GM18499 (cell line): Measurements from ENCODE around the gene ANKRD63.

Experiments
- ATAC-seq: cut with Tn5 transposase; IDR thresholded peaks from one replicate; pipeline ENCODE4 v1.9.1; 2021; ENCODE audit warnings: moderate number of reproducible peaks; ENCODE audit not compliant: insufficient read depth, unreplicated experiment

Gene ANKRD63

DNA sequence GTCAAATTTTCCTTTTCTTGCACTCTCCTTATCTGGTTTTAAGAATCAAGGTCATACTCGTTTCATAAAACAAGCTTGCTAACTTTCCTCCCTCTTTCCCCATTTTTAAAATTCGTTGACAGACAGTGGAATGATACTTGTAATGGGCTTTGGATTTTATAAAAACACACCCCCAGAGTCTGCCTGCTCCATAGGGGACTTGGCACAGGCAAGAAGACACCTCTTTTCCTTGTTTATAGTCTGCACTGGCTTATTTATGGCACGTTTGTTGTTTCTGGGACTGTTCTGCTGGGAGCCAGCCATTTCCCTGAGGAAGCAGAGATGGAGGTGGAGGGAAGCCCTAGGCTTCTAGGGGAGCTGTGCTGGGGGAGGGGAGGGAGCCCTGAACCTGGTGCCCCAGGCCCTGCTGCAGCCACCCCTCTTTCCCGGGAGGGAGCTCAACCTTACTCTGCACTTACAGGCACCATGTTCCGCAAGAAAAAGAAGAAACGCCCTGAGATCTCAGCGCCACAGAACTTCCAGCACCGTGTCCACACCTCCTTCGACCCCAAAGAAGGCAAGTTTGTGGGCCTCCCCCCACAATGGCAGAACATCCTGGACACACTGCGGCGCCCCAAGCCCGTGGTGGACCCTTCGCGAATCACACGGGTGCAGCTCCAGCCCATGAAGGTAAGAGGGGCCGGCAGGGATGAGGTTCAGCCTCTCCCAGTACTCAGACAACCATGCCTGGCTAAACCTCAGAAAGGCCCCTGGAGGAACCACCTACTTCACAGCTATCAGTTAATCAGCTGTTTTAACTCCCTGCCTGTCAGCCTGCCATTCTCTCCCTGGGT is 18.3 kb downstream of the ANKRD63 start:
- no peak for ATAC-seq

DNA sequence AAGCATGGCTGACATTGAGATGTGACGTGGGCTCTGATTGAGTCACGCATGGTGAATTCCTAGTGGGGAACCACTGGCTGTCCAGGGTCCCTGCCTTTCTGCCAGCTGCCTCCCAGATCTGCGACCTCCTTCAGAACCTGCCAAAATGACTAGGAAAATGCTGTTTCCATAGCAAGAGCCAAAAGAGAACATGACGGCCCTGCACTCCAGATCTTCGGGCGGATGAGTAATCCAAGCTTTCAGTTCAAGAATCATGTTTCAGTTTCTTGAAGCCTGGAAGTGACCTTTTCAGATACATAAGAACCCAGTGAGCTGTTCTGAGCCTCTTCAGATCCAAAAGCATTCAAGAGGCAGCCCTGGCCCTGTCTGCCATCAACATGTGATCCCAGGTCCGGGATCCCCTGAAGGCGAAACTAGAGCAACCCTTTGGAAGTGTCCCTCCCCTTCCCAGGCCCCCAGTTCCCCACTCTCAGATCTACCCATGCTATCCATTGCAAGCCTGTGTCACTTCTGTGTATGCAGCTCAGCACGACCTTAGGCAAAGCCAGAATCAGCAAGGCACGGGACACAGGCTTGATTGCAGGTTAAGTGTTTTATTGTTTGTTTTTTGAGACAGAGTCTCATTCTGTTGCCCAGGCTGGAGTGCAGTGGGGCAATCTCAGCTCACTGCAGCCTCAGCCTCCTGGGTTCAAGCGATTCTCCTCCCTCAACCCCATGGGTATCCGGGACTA is 19.7 kb downstream of the ANKRD63 start:
- ATAC-seq = no peak

DNA sequence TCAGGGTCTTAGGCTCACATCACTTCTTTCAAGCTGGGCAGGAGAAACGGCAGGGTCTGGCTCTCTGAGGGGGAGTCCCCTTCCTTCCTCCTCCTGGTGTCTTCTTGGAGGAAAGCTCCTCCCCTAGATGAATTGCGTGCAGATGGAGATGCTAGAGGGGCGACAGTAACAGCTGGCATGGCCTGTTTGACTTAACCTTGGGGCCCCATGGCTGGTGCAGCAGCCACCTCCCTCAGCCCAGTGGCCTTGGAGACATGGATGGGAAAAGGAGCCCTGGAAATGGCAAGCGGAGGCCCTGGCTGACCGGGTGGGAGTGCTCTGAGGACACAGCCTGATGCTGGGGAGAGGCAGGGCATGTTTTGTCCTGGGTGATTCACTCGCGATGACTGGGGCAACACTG is 23.8 kb downstream of the ANKRD63 start:
- ATAC-seq = no peak

DNA sequence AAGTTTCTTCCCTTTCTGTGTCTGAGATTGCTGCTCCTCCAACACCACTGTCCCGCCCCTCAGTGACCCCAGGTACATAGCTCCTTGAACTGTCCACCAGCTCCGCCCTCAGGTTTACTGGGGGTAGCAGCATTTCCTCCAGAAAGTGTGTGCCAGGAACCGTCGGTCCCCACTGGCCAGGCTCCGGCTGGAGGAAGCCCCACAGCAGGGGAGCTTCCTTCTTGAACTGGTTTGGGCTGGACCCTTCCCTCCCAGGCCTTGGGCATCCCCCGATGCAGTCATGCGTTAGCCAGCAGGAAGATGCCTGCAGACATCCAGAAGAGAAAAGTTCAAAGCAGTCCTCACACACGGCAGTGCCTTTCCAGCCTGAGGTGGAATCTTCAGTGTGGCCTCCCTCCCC is 24.3 kb downstream of the ANKRD63 start:
- ATAC-seq = no peak

- ATAC-seq = no peak
Observed at GRCh38 chr15:40257656-40258450, 25.0 kb downstream of the ANKRD63 start.

DNA sequence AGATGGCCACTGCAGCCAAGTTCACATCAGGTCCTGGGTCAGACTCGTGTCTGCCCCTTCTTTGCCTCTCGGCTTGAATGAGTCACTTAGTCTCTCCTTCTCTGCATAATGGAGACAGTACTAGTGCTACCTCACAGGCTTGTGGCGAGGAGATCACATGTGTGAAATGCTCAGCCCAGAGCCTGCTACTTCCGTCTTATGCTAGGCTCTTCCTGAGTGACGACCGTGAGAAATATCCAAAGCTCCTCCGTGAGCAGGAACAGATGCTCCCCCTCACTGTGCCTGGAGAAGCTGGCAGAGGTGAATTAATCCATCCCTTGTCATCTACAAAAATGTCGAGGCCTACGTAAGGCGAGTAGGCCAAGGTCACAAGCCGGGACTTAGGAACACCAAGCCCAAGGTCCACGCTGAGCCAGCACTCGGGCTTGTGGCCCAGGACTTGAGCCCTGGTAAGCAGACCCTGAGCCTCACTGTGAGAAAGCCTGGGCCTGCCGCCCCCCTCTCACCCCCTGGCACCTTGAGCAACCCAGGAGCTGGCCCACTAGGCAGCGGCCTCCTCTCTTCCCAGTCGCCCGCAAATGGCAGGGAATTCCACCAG is 26.1 kb downstream of the ANKRD63 start:
- no peak for ATAC-seq

DNA sequence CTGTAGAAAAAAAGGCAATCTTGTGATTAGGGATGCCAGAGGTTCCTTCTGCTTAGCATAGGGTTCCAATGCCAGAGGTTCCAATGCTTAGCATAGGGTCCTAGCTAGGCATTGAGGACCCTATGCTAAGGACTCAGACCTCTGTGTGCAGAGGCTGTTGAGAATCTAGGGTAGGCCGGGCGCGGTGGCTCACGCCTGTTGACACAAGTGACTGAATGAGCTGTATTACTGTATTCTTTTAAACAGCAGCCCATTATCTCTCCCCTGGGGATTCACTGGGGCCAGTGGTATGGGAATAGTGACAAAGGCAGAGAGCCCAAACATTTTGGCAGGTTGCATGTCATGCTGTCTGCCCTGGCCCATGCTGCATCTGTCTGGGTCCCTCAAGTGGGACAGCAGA is 27.8 kb downstream of the ANKRD63 start:
- ATAC-seq = no peak

- no peak for ATAC-seq
Observed at GRCh38 chr15:40254452-40254851, 28.4 kb downstream of the ANKRD63 start.

GRCh38 chr15:40253167-40253790 is 29.6 kb downstream of the ANKRD63 start:
- ATAC-seq = no peak

- ATAC-seq = no peak
Observed at GRCh38 chr15:40252438-40253166, 30.3 kb downstream of the ANKRD63 start.

- no peak for ATAC-seq
Observed at GRCh38 chr15:40252141-40252437, 30.8 kb downstream of the ANKRD63 start.

- ATAC-seq = no peak
Observed at GRCh38 chr15:40251486-40252140, 31.3 kb downstream of the ANKRD63 start.

GRCh38 chr15:40250771-40251483 is 31.9 kb downstream of the ANKRD63 start:
- ATAC-seq = no peak

- no peak for ATAC-seq
Observed at GRCh38 chr15:40250304-40250656, 32.6 kb downstream of the ANKRD63 start.

- ATAC-seq = no peak
Observed at GRCh38 chr15:40249477-40250303, 33.2 kb downstream of the ANKRD63 start.

DNA sequence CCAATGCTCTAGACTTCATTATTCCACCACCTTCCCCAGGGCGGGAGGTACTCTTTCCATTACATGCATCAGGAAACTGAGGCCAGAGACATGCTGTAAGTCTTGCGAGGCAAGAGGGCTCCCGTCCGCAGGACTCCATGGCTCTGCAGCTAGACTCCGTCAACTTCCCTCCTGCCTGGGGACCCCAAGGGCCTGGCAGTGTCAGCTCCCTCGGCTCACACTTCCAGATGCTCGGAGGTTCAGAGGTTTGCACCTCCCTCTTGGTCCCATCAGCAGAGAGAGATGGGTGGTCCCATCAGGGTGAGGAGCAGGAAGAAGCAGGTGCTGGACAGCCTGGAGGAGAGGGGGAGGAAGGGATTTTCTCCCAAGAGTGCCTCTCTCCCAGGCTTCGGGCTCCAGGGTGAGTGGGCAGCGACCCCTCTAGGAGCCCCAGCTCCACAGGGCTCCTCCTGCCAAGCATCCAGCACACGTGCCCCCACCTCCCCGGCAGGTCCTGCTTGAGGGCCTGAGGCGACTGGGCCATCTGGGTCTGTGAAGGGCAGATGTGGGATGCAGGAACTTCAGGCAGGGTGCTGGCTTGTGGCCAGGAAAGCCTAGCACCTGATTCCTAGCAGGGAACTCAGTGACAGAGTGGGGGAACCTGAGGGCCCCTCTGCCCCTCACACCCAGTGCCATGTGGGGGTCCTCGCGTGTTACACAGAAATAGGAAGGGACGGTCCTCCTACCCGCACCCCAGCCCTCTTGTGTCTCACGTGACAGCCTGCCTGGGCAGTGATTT is 34.7 kb downstream of the ANKRD63 start:
- ATAC-seq = no peak

- no peak for ATAC-seq
Observed at GRCh38 chr15:40247406-40247971, 35.4 kb downstream of the ANKRD63 start.
